Thymus (tissue), 11 donors: ENCODE data around the gene RIOK2. TPM values are rescaled to one million over a fixed set of nuclear protein-coding genes. Genes with fewer than 3 reads are reported as not detected.
"Not testable (repeated sequence)": the region's sequence is repeated elsewhere in the genome, so short reads cannot be mapped to it uniquely, and the experiment has no call there.

ENCODE experiments used
- DNase-seq, 9 donors: peaks; one replicate each; pipeline ENCODE4 v3.0.0-alpha.2; 2013; ENCODE audit warnings: low spot score in 9 of 9, low read depth in 6 of 9, missing footprints in 1 of 9
- H3K27ac ChIP-seq, 2 donors: one replicate each; pipeline ENCODE4 v1.5.1; 2013; ENCODE audit warnings: control low read depth in 1 of 2, low read depth in 1 of 2, low read length in 1 of 2, mild to moderate bottlenecking in 1 of 2, moderate library complexity in 1 of 2
- H3K27me3 ChIP-seq, 2 donors: one replicate each; pipeline ENCODE4 v1.5.1; 2013; ENCODE audit warnings: low read length in 1 of 2; ENCODE audit not compliant: control insufficient read depth in 2 of 2, insufficient read depth in 1 of 2
- H3K36me3 ChIP-seq, 2 donors: one replicate each; pipeline ENCODE4 v1.5.1; 2013; ENCODE audit warnings: low read length in 1 of 2, mild to moderate bottlenecking in 1 of 2, moderate library complexity in 1 of 2; ENCODE audit not compliant: control insufficient read depth in 2 of 2, insufficient read depth in 2 of 2
- H3K4me1 ChIP-seq, 2 donors: one replicate each; pipeline ENCODE4 v1.5.1; 2013; ENCODE audit warnings: low read length in 2 of 2; ENCODE audit not compliant: control insufficient read depth in 2 of 2, insufficient read depth in 2 of 2
- H3K4me3 ChIP-seq, 2 donors: one replicate each; pipeline ENCODE4 v1.5.1; 2013; ENCODE audit warnings: low read length in 2 of 2, control low read depth in 1 of 2, mild to moderate bottlenecking in 1 of 2
- H3K9me3 ChIP-seq, 2 donors: one replicate each; pipeline ENCODE4 v1.5.1; 2013; ENCODE audit warnings: low read length in 1 of 2, mild to moderate bottlenecking in 1 of 2; ENCODE audit not compliant: control insufficient read depth in 2 of 2, insufficient read depth in 1 of 2
- WGBS: extraction: QIAGEN DNeasy Blood & Tissue Kit; methylation state at CpG from one replicate; pipeline ENCODE4 v1.1.7; 2013; 5-methylcytosine and 5-hydroxymethylcytosine counted together
- polyA plus RNA-seq: library from polyadenylated mRNA; stranded (reverse); fragments of 200-250 nt; gene quantifications from one replicate; pipeline ENCODE4 v1.2.3, GENCODE V29; 2013
- total RNA-seq: library from RNA; stranded (reverse); fragments of 120-200 nt; gene quantifications from one replicate; pipeline ENCODE4 v1.2.4, GENCODE V29; 2013
- donor health status: healthy.

The RIOK2 gene
- total and polyA plus RNA-seq, 2 donors = 15.9 to 39.4 TPM

DNA sequence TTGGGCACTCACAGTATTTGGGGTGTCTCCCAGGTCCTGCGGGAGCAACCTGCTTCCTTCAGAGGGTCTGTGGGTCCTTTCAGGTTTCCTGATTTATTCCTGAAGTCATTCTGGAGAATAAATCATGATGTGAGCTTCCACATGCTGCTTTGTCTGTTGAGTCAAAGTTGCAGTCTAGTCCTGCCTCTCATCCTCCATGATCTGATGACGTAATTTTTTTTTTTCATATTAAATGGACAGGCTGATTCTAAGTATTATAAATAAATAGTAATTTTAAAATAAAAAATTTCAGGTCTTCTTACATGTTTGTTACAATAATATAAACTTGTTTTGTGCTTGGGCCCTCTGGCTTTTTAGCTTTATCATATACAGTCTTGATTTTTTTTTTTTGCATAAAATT, 26.3 kb upstream of the RIOK2 start:
- Histone ChIP-seq H3K4me3 (no peak overlapping the region), H3K9me3 (no peaks in the 10 kb centered on the region), H3K36me3 (no peaks in the 10 kb centered on the region), H3K4me1 (no peaks in the 10 kb centered on the region), H3K27ac (no peak overlapping the region), H3K27me3 (no peaks in the 10 kb centered on the region)
- 98% methylated on average over 2 of the region's 2 CpGs for WGBS
- no peak for DNase-seq

DNA sequence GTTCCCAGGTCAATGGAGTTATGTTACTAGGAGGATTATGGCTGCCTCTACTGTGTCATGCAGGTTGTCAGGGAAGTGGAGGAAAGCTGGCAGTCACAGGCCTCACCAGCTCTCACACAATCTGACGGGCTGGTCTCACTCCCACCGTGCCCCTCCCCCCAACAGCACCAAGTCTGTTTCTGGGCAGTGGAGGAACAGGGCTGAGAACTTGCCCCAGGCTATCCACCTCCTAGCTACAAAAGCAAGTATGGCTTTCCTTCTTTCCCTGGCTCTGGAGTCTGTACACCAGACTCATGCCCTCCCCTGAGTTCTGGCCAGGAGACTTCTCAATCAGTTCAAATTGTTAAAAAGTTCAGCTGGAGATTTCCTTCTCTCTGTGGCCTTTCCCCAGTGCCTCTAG, 25.7 kb upstream of the RIOK2 start:
- 91% methylated on average over 2 of the region's 2 CpGs for WGBS
- no peaks in the 10 kb centered on the region for H3K27me3 ChIP-seq
- H3K27ac ChIP-seq = no peak overlapping the region
- no peaks in the 10 kb centered on the region for H3K4me1 ChIP-seq
- no peak for DNase-seq
- H3K9me3 ChIP-seq = no peaks in the 10 kb centered on the region
- no peaks in the 10 kb centered on the region for H3K36me3 ChIP-seq
- H3K4me3 ChIP-seq = no peak overlapping the region

DNA sequence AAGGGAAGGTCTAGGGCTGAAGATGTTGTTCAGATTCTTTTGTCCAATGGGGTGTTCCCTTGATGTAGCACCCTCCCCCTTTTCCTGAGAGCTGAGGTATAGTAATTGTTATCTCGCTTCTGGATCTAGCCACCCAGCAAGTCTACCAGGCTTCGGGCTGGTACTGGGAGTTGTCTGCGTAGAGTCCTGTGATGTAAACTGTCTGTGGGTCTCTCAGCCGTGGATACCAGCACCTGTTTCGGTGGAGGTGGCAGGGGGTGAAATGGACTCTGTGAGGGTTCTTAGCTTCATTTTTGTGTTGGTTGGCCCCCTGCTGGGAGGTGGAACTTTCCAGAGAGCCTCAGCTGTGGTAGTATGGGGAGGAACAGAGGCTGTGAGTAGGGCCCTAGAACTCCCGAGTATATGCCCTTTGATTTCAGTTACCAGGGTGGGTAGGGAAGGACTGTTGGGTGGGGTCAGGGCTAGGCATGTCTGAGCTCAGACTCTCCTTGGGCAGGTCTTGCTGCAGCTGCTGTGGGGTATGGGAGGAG, 25.2 kb upstream of the RIOK2 start:
- Histone ChIP-seq H3K9me3 (no peaks in the 10 kb centered on the region), H3K27me3 (no peaks in the 10 kb centered on the region), H3K36me3 (no peaks in the 10 kb centered on the region), H3K4me3 (no peak overlapping the region), H3K4me1 (no peaks in the 10 kb centered on the region), H3K27ac (no peak overlapping the region)
- 92% methylated on average over 6 of the region's 6 CpGs for WGBS
- no peak for DNase-seq

DNA sequence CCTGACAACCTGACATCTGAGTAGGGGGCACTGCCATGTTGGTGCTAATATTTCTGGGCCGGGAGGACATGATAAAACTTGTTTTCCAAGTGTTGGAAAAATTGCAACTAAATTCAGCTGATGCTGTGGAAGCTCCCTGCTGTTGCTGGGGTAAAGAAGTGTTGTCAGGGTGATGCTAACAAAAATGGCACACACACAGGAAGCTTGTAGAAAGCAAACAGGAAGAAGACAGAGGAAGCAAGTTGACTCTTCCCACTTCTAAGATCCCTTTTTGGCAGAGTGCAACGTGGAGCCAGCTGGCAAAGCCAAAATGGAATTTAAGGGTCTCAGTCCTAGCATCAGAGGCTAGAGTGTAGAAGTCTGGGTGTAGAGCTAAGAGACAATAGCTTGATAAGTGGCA, 11.3 kb upstream of the RIOK2 start:
- 43% methylated on average over 2 of the region's 2 CpGs for WGBS

DNA sequence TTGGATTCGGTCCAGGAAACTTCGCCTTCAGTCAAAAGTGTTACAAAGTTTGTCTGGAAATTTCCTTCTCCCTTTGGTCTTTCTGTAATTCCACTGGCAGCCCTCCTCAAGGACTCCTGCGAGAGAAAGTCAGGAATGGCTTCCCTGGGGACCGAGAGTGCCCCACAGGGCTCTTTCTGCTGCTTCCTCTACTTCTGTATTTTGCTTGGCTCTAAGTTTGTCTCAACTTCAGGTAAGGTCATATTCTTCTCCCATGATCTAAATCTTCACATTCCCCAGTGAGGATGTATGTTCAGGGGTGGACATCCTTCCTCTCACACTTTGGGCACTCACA, 10.3 kb upstream of the RIOK2 start:
- peaks cover 0 to 3% of the 10 kb centered on the region in 2 donors for H3K9me3 ChIP-seq
- H3K4me3 ChIP-seq = no peak overlapping the region
- WGBS = 95% methylated on average over 4 of the region's 4 CpGs
- DNase-seq = no peak
- H3K27me3 ChIP-seq = no peaks in the 10 kb centered on the region
- H3K27ac ChIP-seq = no peak overlapping the region
- no peaks in the 10 kb centered on the region for H3K36me3 ChIP-seq
- no peaks in the 10 kb centered on the region for H3K4me1 ChIP-seq

More for the DNA sequence above, 11.3 kb upstream of the RIOK2 start:
- DNase-seq = no peak
- H3K9me3 ChIP-seq = peaks cover 0 to 3% of the 10 kb centered on the region in 2 donors
- H3K36me3 ChIP-seq = no peaks in the 10 kb centered on the region
- H3K4me1 ChIP-seq = no peaks in the 10 kb centered on the region
- no peaks in the 10 kb centered on the region for H3K27me3 ChIP-seq
- no peak overlapping the region for H3K27ac ChIP-seq
- no peak overlapping the region for H3K4me3 ChIP-seq

DNA sequence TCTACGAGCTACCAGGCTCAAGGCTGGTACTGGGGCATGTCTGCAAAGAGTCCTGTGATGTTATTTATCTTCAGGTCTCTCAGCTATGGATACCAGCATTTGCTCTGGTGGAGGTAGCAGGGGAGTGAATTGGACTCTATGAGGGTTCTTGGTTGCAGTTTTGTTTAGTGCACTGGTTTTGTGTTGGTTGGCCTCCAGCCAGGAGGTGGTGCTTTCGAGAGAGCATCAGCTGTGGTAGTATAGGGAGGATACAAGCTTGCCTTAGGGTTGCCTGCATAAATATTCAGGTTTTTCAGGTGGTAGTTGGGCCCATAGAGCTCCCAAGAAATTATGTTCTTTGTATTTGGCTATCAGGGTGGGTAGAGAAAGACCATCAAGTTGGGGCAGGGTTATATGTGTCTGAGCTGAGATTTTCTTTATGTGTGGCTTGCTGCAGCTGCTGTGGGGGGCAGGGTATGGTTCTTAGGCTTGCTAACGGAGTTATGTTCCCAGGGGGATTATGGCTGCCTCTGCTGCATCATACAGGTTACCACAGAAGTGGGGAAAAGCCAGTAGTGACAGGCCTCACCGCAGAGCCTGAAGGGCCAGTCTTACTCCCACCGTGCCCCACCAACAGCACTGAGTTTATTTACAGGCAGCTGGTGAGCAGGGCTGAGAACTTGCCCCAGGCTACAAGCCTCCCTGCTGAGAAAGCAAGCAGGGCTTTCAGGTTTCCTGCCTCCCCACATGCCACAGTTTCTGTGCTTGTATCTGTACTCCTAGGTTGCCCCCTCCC, 9.7 kb upstream of the RIOK2 start:
- H3K4me3 ChIP-seq = no peak overlapping the region
- no peaks in the 10 kb centered on the region for H3K27me3 ChIP-seq
- H3K4me1 ChIP-seq = no peaks in the 10 kb centered on the region
- no peaks in the 10 kb centered on the region for H3K36me3 ChIP-seq
- H3K27ac ChIP-seq = no peak overlapping the region
- peaks cover 0 to 3% of the 10 kb centered on the region in 2 donors for H3K9me3 ChIP-seq
- no peak for DNase-seq
- WGBS = 85% methylated on average over 5 of the region's 5 CpGs

DNA sequence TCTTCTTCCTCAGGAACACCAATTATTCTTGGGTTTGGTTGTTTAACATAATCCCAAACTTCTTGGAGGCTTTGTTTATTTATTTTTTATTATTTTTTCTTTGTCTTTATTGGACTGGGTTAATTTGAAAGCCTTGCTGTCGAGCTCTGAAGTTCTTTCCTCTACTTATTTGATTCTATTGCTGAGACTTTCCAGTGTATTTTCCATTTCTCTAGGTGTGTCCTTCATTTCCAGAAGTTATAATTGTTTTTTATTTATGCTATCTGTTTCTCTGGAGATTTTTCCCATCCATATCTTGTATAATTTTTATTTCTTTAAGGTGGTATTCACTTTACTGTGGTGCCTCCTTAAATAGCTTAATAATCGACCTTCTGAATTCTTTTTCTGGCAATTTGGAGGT, 8.8 kb upstream of the RIOK2 start:
- 87% methylated on average over 2 of the region's 2 CpGs for WGBS
- Histone ChIP-seq H3K27ac (no peak overlapping the region), H3K27me3 (no peaks in the 10 kb centered on the region), H3K36me3 (no peaks in the 10 kb centered on the region), H3K9me3 (peaks cover 0 to 3% of the 10 kb centered on the region in 2 donors), H3K4me3 (no peak overlapping the region), H3K4me1 (no peaks in the 10 kb centered on the region)
- DNase-seq = no peak

DNA sequence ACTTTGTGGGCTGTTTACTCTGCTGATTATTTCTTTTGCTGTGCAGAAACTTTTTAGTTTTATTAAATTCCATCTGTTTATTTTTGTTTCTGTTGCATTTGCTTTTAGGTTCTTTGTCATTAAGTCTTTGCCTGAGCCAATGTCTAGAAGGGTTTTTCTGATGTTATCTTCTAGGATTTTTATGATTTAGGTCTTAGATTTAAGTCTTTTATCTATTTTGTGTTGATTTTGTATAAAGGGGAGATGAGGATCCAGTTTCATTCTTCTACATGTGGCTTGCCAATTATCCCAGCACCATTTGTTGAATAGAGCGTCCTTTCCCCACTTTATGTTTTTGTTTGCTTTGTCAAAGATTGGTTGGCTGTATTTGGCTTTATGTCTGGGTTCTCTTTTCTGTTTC, 6.5 kb upstream of the RIOK2 start:
- H3K9me3 ChIP-seq = not testable (repeated sequence)
- WGBS = 98% methylated on average over 1 of the region's 1 CpG

DNA sequence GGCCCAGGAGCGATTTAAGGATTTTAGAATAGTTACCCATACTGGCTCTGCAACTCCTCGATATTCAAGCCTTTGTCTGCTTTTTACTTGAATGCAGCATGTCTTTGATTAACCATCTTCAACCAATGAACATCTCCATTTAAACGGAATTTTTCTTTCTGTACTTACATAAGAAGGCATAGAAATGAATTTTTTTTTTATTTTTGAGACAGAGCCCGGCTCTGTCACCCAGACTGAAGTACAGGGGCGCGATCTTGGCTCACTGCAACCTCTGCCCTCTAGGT, 825 bp upstream of the RIOK2 start:
- H3K36me3 ChIP-seq = peaks cover 0 to 9% of the 10 kb centered on the region in 2 donors
- H3K27ac ChIP-seq = peak overlapping the region in 1 of 2 donors; percentile 84
- 59% methylated on average over 6 of the region's 6 CpGs for WGBS
- DNase-seq = no peak
- H3K4me1 ChIP-seq = peaks cover 9% of the 10 kb centered on the region in 2 donors
- no peaks in the 10 kb centered on the region for H3K9me3 ChIP-seq
- H3K27me3 ChIP-seq = no peaks in the 10 kb centered on the region
- H3K4me3 ChIP-seq = peak overlapping the region; percentile 71 to 93

More for the DNA sequence above, 6.5 kb upstream of the RIOK2 start:
- not testable (repeated sequence) for H3K36me3 ChIP-seq, H3K27ac ChIP-seq, DNase-seq, H3K27me3 ChIP-seq, H3K4me3 ChIP-seq, H3K4me1 ChIP-seq
